Type B pancreatic cell (in vitro differentiated cells): ENCODE measurements around the gene MSI2. TPM values are rescaled to one million over a fixed set of nuclear protein-coding genes. Genes with fewer than 3 reads are reported as not detected.

ENCODE experiments used
- DNase-seq: peaks from one replicate; pipeline ENCODE4 v3.0.0; 2021; ENCODE audit warnings: mixed read lengths; ENCODE audit not compliant: unreplicated experiment; ENCODE audit errors: extremely low spot score
- H3K27ac Mint-ChIP-seq: 2 replicates; pipeline ENCODE4 v1.8.0; 2021; ENCODE audit warnings: mild to moderate bottlenecking, mixed read lengths
- H3K27me3 Mint-ChIP-seq: 2 replicates; pipeline ENCODE4 v1.8.0; 2021; ENCODE audit warnings: mixed read lengths
- H3K36me3 Mint-ChIP-seq: 2 replicates; pipeline ENCODE4 v1.8.0; 2021; ENCODE audit warnings: mixed read lengths
- H3K4me1 Mint-ChIP-seq: one replicate; pipeline ENCODE4 v1.8.0; 2021; ENCODE audit warnings: mixed read lengths; ENCODE audit not compliant: unreplicated experiment
- H3K4me3 Mint-ChIP-seq: 2 replicates; pipeline ENCODE4 v1.8.0; 2021; ENCODE audit warnings: mild to moderate bottlenecking, mixed read lengths
- H3K9me3 Mint-ChIP-seq: 2 replicates; pipeline ENCODE4 v1.8.0; 2021; ENCODE audit warnings: mixed read lengths
- total RNA-seq: library from RNA; stranded (reverse); gene quantifications from 2 replicates; pipeline ENCODE4 v1.2.1, GENCODE V29; 2021; ENCODE audit warnings: low replicate concordance
- TF ChIP-seq, protein P1 (sequence below): fragments of 200-600 bp; sonication (generic); conservative IDR thresholded peaks from 2 replicates; pipeline ENCODE4 v1.5.0; 2021; ENCODE audit warnings: antibody characterized with exemption, mild to moderate bottlenecking

The MSI2 gene
- total RNA-seq, 1 donor from 2014 or later: 158 TPM

DNA sequence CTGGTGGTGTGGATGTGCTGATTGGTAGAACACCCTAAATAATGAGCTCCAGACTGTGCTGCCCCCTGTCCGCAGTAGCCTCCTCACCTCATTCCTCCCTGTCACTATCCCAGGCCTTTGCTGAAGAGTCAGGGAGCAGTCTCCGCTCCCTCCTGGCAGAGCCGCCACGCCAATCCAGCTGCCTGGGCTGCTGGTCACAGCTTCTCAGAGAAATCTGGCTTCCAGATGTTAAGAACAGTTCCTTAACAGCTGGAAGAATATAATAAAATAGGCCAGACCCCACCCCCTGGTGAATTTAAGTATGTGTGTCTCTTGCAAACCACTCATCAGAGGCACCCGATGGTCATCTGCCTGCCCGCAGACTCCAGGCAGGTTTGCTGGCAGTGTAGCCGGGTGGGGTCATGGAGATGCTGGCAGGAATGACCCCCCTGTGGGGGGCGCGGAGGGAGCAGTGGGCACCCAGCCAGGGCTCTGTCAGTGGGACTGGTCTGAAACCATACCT, 327.8 kb downstream of the MSI2 start:
- Mint-ChIP-seq H3K36me3 (peaks cover 3% of the 10 kb centered on the region), H3K9me3 (no peaks in the 10 kb centered on the region), H3K4me3 (no peak overlapping the region), H3K27me3 (no peaks in the 10 kb centered on the region), H3K4me1 (peaks cover 69% of the 10 kb centered on the region), H3K27ac (no peak overlapping the region)
- TF ChIP-seq, protein P1, sequence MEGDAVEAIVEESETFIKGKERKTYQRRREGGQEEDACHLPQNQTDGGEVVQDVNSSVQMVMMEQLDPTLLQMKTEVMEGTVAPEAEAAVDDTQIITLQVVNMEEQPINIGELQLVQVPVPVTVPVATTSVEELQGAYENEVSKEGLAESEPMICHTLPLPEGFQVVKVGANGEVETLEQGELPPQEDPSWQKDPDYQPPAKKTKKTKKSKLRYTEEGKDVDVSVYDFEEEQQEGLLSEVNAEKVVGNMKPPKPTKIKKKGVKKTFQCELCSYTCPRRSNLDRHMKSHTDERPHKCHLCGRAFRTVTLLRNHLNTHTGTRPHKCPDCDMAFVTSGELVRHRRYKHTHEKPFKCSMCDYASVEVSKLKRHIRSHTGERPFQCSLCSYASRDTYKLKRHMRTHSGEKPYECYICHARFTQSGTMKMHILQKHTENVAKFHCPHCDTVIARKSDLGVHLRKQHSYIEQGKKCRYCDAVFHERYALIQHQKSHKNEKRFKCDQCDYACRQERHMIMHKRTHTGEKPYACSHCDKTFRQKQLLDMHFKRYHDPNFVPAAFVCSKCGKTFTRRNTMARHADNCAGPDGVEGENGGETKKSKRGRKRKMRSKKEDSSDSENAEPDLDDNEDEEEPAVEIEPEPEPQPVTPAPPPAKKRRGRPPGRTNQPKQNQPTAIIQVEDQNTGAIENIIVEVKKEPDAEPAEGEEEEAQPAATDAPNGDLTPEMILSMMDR: no peak
- no peak for DNase-seq

DNA sequence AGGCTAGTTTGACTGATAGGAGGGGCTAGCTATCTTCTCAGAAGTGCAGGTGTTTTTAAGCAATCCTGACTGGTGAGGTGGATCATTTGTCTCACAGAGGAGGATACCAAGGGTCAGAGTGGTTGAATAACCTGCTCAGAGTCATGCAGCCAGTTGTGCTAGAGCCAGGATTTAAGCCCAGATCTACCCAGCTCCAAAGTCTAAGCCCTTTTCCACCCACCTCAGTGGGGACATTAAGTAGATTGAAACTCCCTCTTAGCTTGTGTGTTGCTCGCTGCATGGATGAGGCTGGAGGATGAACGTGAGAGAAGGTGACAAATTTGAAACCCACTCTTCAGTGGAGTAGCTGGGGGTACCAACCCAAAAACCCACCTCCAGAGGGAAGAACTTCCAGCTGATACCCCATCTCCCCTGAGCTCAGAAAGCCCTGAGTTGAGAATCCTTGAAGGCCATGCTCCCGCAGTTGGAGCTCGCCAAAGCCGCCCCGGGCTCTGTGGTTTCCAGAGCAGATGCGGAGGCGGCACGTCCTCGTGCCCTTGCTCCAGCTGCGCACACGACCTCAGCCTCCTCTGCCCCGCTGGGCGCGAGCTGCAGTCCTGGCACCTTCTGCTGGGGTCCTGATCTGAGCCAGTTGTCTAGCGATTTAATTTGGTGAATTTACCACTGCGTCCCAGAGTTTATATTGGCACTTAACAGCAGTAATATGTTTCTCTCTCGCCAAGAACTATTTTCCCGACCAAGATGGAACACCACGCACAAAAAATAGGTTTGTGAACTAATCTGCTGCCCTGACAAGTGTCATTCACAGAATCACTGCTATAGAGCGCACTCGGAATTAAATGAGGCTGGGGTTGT, 329.2 kb downstream of the MSI2 start:
- Mint-ChIP-seq H3K27ac (no peak overlapping the region), H3K9me3 (no peaks in the 10 kb centered on the region), H3K4me1 (peaks cover 59% of the 10 kb centered on the region), H3K4me3 (no peak overlapping the region), H3K36me3 (peaks cover 3% of the 10 kb centered on the region), H3K27me3 (no peaks in the 10 kb centered on the region)
- TF ChIP-seq, protein P1: no peak
- no peak for DNase-seq

GRCh38 chr17:57586196-57586740, 329.9 kb downstream of the MSI2 start:
- Mint-ChIP-seq H3K27me3 (no peaks in the 10 kb centered on the region), H3K27ac (no peak overlapping the region), H3K9me3 (no peaks in the 10 kb centered on the region), H3K36me3 (peaks cover 3% of the 10 kb centered on the region), H3K4me3 (no peak overlapping the region), H3K4me1 (peaks cover 59% of the 10 kb centered on the region)
- TF ChIP-seq, protein P1: no peak
- no peak for DNase-seq

DNA sequence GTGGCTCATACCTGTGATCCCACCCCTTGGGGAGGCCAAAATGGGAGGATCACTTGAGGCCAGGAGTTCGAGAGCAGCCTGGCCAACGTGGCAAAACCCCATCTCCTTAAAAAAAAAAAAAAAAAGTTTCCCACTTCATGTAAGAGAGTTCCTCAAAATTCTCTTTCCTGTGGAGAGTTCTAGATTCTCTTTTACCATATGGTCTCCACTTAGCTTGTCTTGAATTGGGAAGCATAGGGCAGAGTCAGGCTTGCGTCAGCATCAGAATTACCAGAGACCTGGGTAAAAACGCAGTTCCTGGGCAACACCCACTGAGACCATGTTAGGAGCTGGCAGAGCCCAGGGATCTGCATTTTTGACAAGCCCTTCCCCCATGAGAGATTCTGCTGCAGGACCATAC, 330.4 kb downstream of the MSI2 start:
- Mint-ChIP-seq H3K4me3 (peak overlapping the region; percentile 36), H3K9me3 (no peaks in the 10 kb centered on the region), H3K4me1 (peaks cover 54% of the 10 kb centered on the region), H3K36me3 (peaks cover 3% of the 10 kb centered on the region), H3K27ac (no peak overlapping the region), H3K27me3 (no peaks in the 10 kb centered on the region)
- TF ChIP-seq, protein P1: no peak
- DNase-seq: no peak

DNA sequence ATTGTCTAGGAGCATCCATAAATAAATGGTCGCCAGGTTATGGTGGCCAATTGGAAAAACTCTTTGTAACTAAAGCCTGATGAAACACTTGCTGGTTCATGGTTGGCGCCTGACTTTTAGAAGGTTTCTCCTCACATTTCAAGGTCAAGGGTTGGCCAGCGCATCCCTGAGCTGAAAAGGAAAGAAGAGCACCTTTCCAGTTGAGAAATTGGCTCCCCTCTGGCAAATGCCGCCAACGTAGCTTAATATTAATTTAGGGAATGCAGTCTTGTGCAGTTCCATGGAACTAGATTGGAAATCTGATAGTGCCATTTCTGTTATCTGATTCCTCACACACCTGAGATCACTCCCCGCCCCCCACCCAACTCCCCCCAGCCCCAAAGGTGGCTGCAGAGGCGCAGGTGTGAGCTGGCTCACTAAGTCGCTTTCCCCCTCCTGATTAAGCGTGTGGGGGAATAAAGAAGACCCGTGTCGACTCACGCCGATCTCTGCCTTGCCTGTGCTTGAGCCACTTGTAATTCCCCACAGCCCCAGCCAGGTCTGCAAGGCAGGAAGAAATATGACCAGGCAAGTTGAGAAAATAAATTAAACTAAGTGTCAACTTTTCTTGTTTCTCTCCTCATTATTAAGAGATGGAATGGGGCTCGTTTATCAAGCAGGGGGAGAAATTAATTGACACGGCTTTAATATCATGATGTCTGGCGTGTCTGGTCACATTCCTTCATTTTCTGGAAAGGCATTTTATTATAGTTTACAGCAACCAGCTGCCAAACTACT, 331.1 kb downstream of the MSI2 start:
- TF ChIP-seq, protein P1: no peak
- no peak for DNase-seq
- Mint-ChIP-seq H3K27me3 (no peaks in the 10 kb centered on the region), H3K27ac (peak overlapping the region; percentile 37), H3K4me3 (peak overlapping the region; percentile 66), H3K9me3 (no peaks in the 10 kb centered on the region), H3K36me3 (peaks cover 3% of the 10 kb centered on the region), H3K4me1 (peaks cover 52% of the 10 kb centered on the region)
